NCI-H128 (cell line): Measurements from ENCODE around the gene CYSTM1.

Experiments
- DNase-seq: peaks from one replicate; lab custom pipeline; 2025; ENCODE audit not compliant: unreplicated experiment; lab: John Stamatoyannopoulos, UW

CYSTM1 gene

GRCh38 chr5:140232731-140233130, 57.7 kb downstream of the CYSTM1 start:
- no peak for DNase-seq

GRCh38 chr5:140234377-140234989, 59.5 kb downstream of the CYSTM1 start:
- no peak for DNase-seq

GRCh38 chr5:140235791-140236551, 61.0 kb downstream of the CYSTM1 start:
- DNase-seq: no peak

GRCh38 chr5:140236891-140237598, 62.1 kb downstream of the CYSTM1 start:
- DNase-seq: no peak

- no peak for DNase-seq
Observed at GRCh38 chr5:140238756-140239155, 63.8 kb downstream of the CYSTM1 start.

GRCh38 chr5:140239461-140239860, 64.5 kb downstream of the CYSTM1 start:
- DNase-seq: no peak

GRCh38 chr5:140239939-140240700, 65.1 kb downstream of the CYSTM1 start:
- DNase-seq: no peak

- no peak for DNase-seq
Observed at GRCh38 chr5:140240987-140241706, 66.2 kb downstream of the CYSTM1 start.

- DNase-seq: no peak
Observed at GRCh38 chr5:140242099-140242498, 67.1 kb downstream of the CYSTM1 start.

- DNase-seq: no peak
Observed at GRCh38 chr5:140242890-140243585, 68.0 kb downstream of the CYSTM1 start.

- DNase-seq: peak; percentile 53
Observed at GRCh38 chr5:140243706-140244250, 68.8 kb downstream of the CYSTM1 start.

- peak; percentile 36 for DNase-seq
Observed at GRCh38 chr5:140244525-140245025, 69.6 kb downstream of the CYSTM1 start.

- no peak for DNase-seq
Observed at GRCh38 chr5:140245341-140245740, 70.4 kb downstream of the CYSTM1 start.

- DNase-seq: no peak
Observed at GRCh38 chr5:140245926-140246325, 70.9 kb downstream of the CYSTM1 start.

GRCh38 chr5:140246378-140247122, 71.6 kb downstream of the CYSTM1 start:
- no peak for DNase-seq

- no peak for DNase-seq
Observed at GRCh38 chr5:140248414-140248813, 73.4 kb downstream of the CYSTM1 start.

- no peak for DNase-seq
Observed at GRCh38 chr5:140249536-140249935, 74.5 kb downstream of the CYSTM1 start.

GRCh38 chr5:140250386-140250785, 75.4 kb downstream of the CYSTM1 start:
- no peak for DNase-seq

GRCh38 chr5:140251527-140251973, 76.6 kb downstream of the CYSTM1 start:
- no peak for DNase-seq
